Measurements from ENCODE around the gene OR8G1. TPM values are rescaled to one million over a fixed set of nuclear protein-coding genes. Genes with fewer than 3 reads are reported as not detected.

OR8G1 gene
- total RNA-seq, 2 experiments from 2014 or later: not detected

GRCh38 chr11:124194293-124195188 lies 46.4 kb upstream of the OR8G1 start:
- Histone ChIP-seq H3K36me3 (ENCODE audit: insufficient read depth, low read length) (no peaks in the 10 kb centered on the region), H4K20me1 (ENCODE audit: insufficient read depth, low read length) (no peaks in the 10 kb centered on the region), H3K4me2 (ENCODE audit: low read length) (no peak overlapping the region), H3K9me3 (ENCODE audit: low read length) (no peaks in the 10 kb centered on the region), H3K4me1 (ENCODE audit: insufficient read depth, low read length, poor library complexity, severe bottlenecking) (no peaks in the 10 kb centered on the region), H3K27ac (ENCODE audit: low read depth, low read length, poor library complexity, severe bottlenecking) (no peak overlapping the region), H2AFZ (ENCODE audit: low read length) (no peak overlapping the region), H3K79me2 (ENCODE audit: insufficient read depth, low read depth, low read length) (no peaks in the 10 kb centered on the region), H3K4me3 (ENCODE audit: low read depth, low read length, poor library complexity, severe bottlenecking) (no peak overlapping the region), H3K9me2 (ENCODE audit: insufficient read depth, low read length) (no peaks in the 10 kb centered on the region)
- ChIA-PET POLR2A (interaction anchor here (1.1 kb wide), 1 partner anchor 121 kb away, joined by 3 read pairs; no protein-coding TSS in a partner anchor), CTCF (ENCODE audit: unreplicated experiment) (interaction anchor here (0.9 kb wide), 2 partner anchors 125 to 136 kb away, joined by 3 to 4 read pairs; no protein-coding TSS in a partner anchor)
- DNase-seq (ENCODE audit: low spot score): no peak
- TF ChIP-seq EZH2phosphoT487 (IDR thresholded peaks at IDR 0.05; ENCODE audit: borderline replicate concordance, low read depth, low read length) (no peak), CTCF (conservative IDR thresholded peaks at IDR 0.05; ENCODE audit: low read length) (no peak)
- no TSS peak for BruUV-seq (replicated peaks)
- intact Hi-C loops (cut with micrococcal nuclease; ENCODE audit: unreplicated experiment): loop anchor here (1.0 to 5.0 kb wide), 2 partner anchors 123 to 133 kb away; no protein-coding TSS in a partner anchor

- Histone ChIP-seq H3K9me2 (ENCODE audit: insufficient read depth, low read length) (no peaks in the 10 kb centered on the region), H2AFZ (ENCODE audit: low read length) (no peak overlapping the region), H3K4me1 (ENCODE audit: insufficient read depth, low read length, poor library complexity, severe bottlenecking) (no peaks in the 10 kb centered on the region), H3K27ac (ENCODE audit: low read depth, low read length, poor library complexity, severe bottlenecking) (no peak overlapping the region), H3K9me3 (ENCODE audit: low read length) (no peaks in the 10 kb centered on the region), H3K4me3 (ENCODE audit: low read depth, low read length, poor library complexity, severe bottlenecking) (no peak overlapping the region), H3K79me2 (ENCODE audit: insufficient read depth, low read depth, low read length) (no peaks in the 10 kb centered on the region), H3K36me3 (ENCODE audit: insufficient read depth, low read length) (no peaks in the 10 kb centered on the region), H4K20me1 (ENCODE audit: insufficient read depth, low read length) (no peaks in the 10 kb centered on the region), H3K4me2 (ENCODE audit: low read length) (no peak overlapping the region)
- TF ChIP-seq EZH2phosphoT487 (IDR thresholded peaks at IDR 0.05; ENCODE audit: borderline replicate concordance, low read depth, low read length) (no peak), CTCF (conservative IDR thresholded peaks at IDR 0.05; ENCODE audit: low read length) (peak; percentile 91)
- DNase-seq (ENCODE audit: low spot score): peak; percentile 56
- BruUV-seq (replicated peaks): no TSS peak
- ChIA-PET POLR2A (interaction anchor here (1.1 kb wide), 1 partner anchor 122 kb away, joined by 3 read pairs; no protein-coding TSS in a partner anchor), CTCF (ENCODE audit: unreplicated experiment) (interaction anchor here (0.9 kb wide), 1 partner anchor 126 kb away, joined by 4 read pairs; no protein-coding TSS in a partner anchor)
- intact Hi-C loops (cut with micrococcal nuclease; ENCODE audit: unreplicated experiment): loop anchor here (1.0 to 5.0 kb wide), 2 partner anchors 124 to 132 kb away; no protein-coding TSS in a partner anchor
Observed at GRCh38 chr11:124195189-124195734, 45.6 kb upstream of the OR8G1 start.
